Neural cell (in vitro differentiated cells): ENCODE data around the gene LIM2. TPM values are rescaled to one million over a fixed set of nuclear protein-coding genes. Genes with fewer than 3 reads are reported as not detected.

Experiments
- H2AFZ ChIP-seq: fragments of 200-600, 300-800 bp; sonication (generic), shearing (Covaris generic); 2 replicates; pipeline ENCODE4 v1.6.0; 2014; ENCODE audit warnings: low read depth, mild to moderate bottlenecking, antibody characterized with exemption, low read length, moderate library complexity
- H3F3A ChIP-seq: fragments of 200-600 bp; shearing (Covaris generic); 2 replicates; pipeline ENCODE4 v1.6.1; 2016; ENCODE audit warnings: mild to moderate bottlenecking, moderate library complexity, mixed read lengths, antibody characterized with exemption, low read length; ENCODE audit not compliant: insufficient read depth, poor library complexity, severe bottlenecking
- H3K27ac ChIP-seq: fragments of 200-600, 300-800 bp; sonication (generic), shearing (Covaris generic); 2 replicates; pipeline ENCODE4 v1.5.1; 2014; ENCODE audit warnings: mild to moderate bottlenecking, low read length, moderate library complexity
- H3K27me3 ChIP-seq: fragments of 300-800, 200-600 bp; sonication (generic), shearing (Covaris generic); 2 replicates; pipeline ENCODE4 v1.6.0; 2014; ENCODE audit warnings: mild to moderate bottlenecking, low read depth, low read length, moderate library complexity; ENCODE audit not compliant: insufficient read depth
- H3K36me3 ChIP-seq: fragments of 300-800, 200-600 bp; sonication (generic), shearing (Covaris generic); 2 replicates; pipeline ENCODE4 v1.5.1; 2014; ENCODE audit warnings: mild to moderate bottlenecking, antibody characterized with exemption, low read length, moderate library complexity; ENCODE audit not compliant: insufficient read depth
- H3K4me2 ChIP-seq: fragments of 300-800, 200-600 bp; sonication (generic), shearing (Covaris generic); 2 replicates; pipeline ENCODE4 v1.6.0; 2014; ENCODE audit warnings: mild to moderate bottlenecking, low read length
- H3K4me3 ChIP-seq: fragments of 300-800, 200-600 bp; sonication (generic), shearing (Covaris generic); 2 replicates; pipeline ENCODE4 v1.5.1; 2014; ENCODE audit warnings: mild to moderate bottlenecking, low read length, moderate library complexity
- H3K79me2 ChIP-seq: fragments of 200-600 bp; shearing (Covaris generic); replicated peaks from 2 replicates; pipeline ENCODE4 v1.6.0; 2014; ENCODE audit warnings: mild to moderate bottlenecking, low read length, moderate library complexity; ENCODE audit not compliant: insufficient read depth
- H3K9ac ChIP-seq: fragments of 300-800, 200-600 bp; sonication (generic), shearing (Covaris generic); 2 replicates; pipeline ENCODE4 v1.6.1; 2016; ENCODE audit warnings: mild to moderate bottlenecking, low read length, mixed read lengths
- H3K9me2 ChIP-seq: fragments of 200-600 bp; shearing (Covaris generic); 2 replicates; pipeline ENCODE4 v1.6.1; 2016; ENCODE audit warnings: mild to moderate bottlenecking, low read length, mixed read lengths; ENCODE audit not compliant: insufficient read depth
- H3K9me3 ChIP-seq: fragments of 200-600, 300-800 bp; sonication (generic), shearing (Covaris generic); 2 replicates; pipeline ENCODE4 v1.6.1; 2016; ENCODE audit warnings: mild to moderate bottlenecking, mixed run types, low read length, moderate library complexity, mixed read lengths
- H4K20me1 ChIP-seq: fragments of 200-600 bp; shearing (Covaris generic); 2 replicates; pipeline ENCODE4 v1.6.1; 2016; ENCODE audit warnings: mild to moderate bottlenecking, mixed run types; ENCODE audit not compliant: insufficient read depth
- CTCF ChIP-seq: fragments of 450-650 bp; IDR thresholded peaks from 2 replicates; pipeline ENCODE4 v1.5.1; 2014; ENCODE audit warnings: antibody characterized with exemption, mild to moderate bottlenecking, moderate library complexity; ENCODE audit not compliant: poor library complexity, severe bottlenecking
- EP300 ChIP-seq: fragments of 450-650 bp; conservative IDR thresholded peaks from 2 replicates; pipeline ENCODE4 v1.6.1; 2014; ENCODE audit warnings: antibody characterized with exemption, mild to moderate bottlenecking, moderate library complexity; ENCODE audit not compliant: poor library complexity, severe bottlenecking
- EZH2 ChIP-seq: fragments of 200-600, 300-800 bp; shearing (Covaris generic), sonication (generic); IDR thresholded peaks from 2 replicates; pipeline ENCODE4 v1.6.1; 2014; ENCODE audit warnings: antibody characterized with exemption, low read length, borderline replicate concordance, mild to moderate bottlenecking; ENCODE audit not compliant: insufficient read depth, poor library complexity, severe bottlenecking
- MXI1 ChIP-seq: fragments of 450-650 bp; conservative IDR thresholded peaks from 2 replicates; pipeline ENCODE4 v1.6.1; 2014; ENCODE audit warnings: antibody characterized with exemption, mild to moderate bottlenecking; ENCODE audit not compliant: poor library complexity, severe bottlenecking
- POLR2AphosphoS5 ChIP-seq: IDR thresholded peaks from 2 replicates; pipeline ENCODE4 v1.6.1; 2012
- RAD21 ChIP-seq: fragments of 450-650 bp; conservative IDR thresholded peaks from 2 replicates; pipeline ENCODE4 v1.6.1; 2014; ENCODE audit warnings: antibody characterized with exemption, mild to moderate bottlenecking, moderate library complexity
- REST ChIP-seq: IDR thresholded peaks from 2 replicates; pipeline ENCODE4 v1.6.1; 2012; ENCODE audit warnings: borderline replicate concordance
- SMC3 ChIP-seq: fragments of 450-650 bp; conservative IDR thresholded peaks from 2 replicates; pipeline ENCODE4 v1.6.1; 2014; ENCODE audit warnings: antibody characterized with exemption, mild to moderate bottlenecking, moderate library complexity; ENCODE audit not compliant: poor library complexity
- TAF1 ChIP-seq: IDR thresholded peaks from 2 replicates; pipeline ENCODE4 v1.6.1; 2012; ENCODE audit warnings: low read depth
- polyA plus RNA-seq: library from polyadenylated mRNA; depleted of rRNA; stranded (reverse); fragments of >200 nt; gene quantifications from 2 replicates; pipeline ENCODE4 v1.2.3, GENCODE V29; 2014

The LIM2 gene
- polyA plus RNA-seq, 1 donor from 2014 or later: not detected

- H3K36me3 ChIP-seq: no peaks in the 10 kb centered on the region
These were observed 49.8 kb downstream of the LIM2 start for GRCh38 chr19:51337861-51338562.

More at GRCh38 chr19:51337861-51338562, 49.8 kb downstream of the LIM2 start:
- no peaks in the 10 kb centered on the region for H3K9me3 ChIP-seq
- H3K27ac ChIP-seq: no peak overlapping the region
- peaks cover 5% of the 10 kb centered on the region for H3K27me3 ChIP-seq
- no peak overlapping the region for H3K9ac ChIP-seq
- H4K20me1 ChIP-seq: no peaks in the 10 kb centered on the region
- no peaks in the 10 kb centered on the region for H3K79me2 ChIP-seq
- no peak overlapping the region for H3K4me2 ChIP-seq
- H2AFZ ChIP-seq: no peak overlapping the region
- H3K4me3 ChIP-seq: peak overlapping the region; percentile 72
- no peak for TF ChIP-seq REST
- TF ChIP-seq EP300: no peak
- TF ChIP-seq MXI1: no peak
- no peak for TF ChIP-seq RAD21
- TF ChIP-seq CTCF: no peak
- TF ChIP-seq EZH2: no peak
- TF ChIP-seq SMC3: no peak
- no peak for TF ChIP-seq POLR2AphosphoS5
- TF ChIP-seq TAF1: no peak
- no peaks in the 10 kb centered on the region for H3F3A ChIP-seq
- H3K9me2 ChIP-seq: no peaks in the 10 kb centered on the region
